OCI-LY7 (cell line): ENCODE results near the gene KIFC3. TPM values are rescaled to one million over a fixed set of nuclear protein-coding genes. Genes with fewer than 3 reads are reported as not detected.

ENCODE experiments used
- BruUV-seq: library from RNA; stranded (reverse); fragments of 400-500 nt; replicated peaks from 2 replicates; lab custom pipeline; 2021; lab: Mats Ljungman, UMichigan
- CTCF ChIA-PET: fragments of 300-600 bp; sonication (Branson Sonifier 250); formaldehyde crosslinking; loops from one replicate; lab custom pipeline; 2022; ENCODE audit warnings: antibody characterized with exemption; ENCODE audit not compliant: unreplicated experiment; lab: Charles Lee
- POLR2A ChIA-PET: fragments of 300-600 bp; sonication (Branson Sonifier 250); formaldehyde crosslinking; loops from one replicate; lab custom pipeline; 2022; ENCODE audit warnings: antibody characterized with exemption; lab: Charles Lee
- DNase-seq: peaks from one replicate; pipeline ENCODE4 v3.0.0-alpha.2; 2015; ENCODE audit warnings: low spot score
- H2AFZ ChIP-seq: fragments of 200-600 bp; sonication (generic), shearing (Covaris generic); 2 replicates; pipeline ENCODE4 v1.6.1; 2014; ENCODE audit warnings: mild to moderate bottlenecking, antibody characterized with exemption, low read length, moderate library complexity
- H3K27ac ChIP-seq: fragments of 200-600 bp; sonication (generic); 2 replicates; pipeline ENCODE4 v1.5.1; 2014; ENCODE audit warnings: mixed run types, low read depth, mild to moderate bottlenecking, moderate library complexity, low read length, inconsistent platforms; ENCODE audit not compliant: poor library complexity, severe bottlenecking
- H3K36me3 ChIP-seq: fragments of 200-600 bp; sonication (generic); 2 replicates; pipeline ENCODE4 v1.6.1; 2014; ENCODE audit warnings: mild to moderate bottlenecking, antibody characterized with exemption, low read length, moderate library complexity, mixed read lengths; ENCODE audit not compliant: insufficient read depth
- H3K4me1 ChIP-seq: fragments of 200-600 bp; sonication (generic); 2 replicates; pipeline ENCODE4 v1.5.1; 2014; ENCODE audit warnings: mild to moderate bottlenecking, low read length; ENCODE audit not compliant: insufficient read depth, poor library complexity, severe bottlenecking
- H3K4me2 ChIP-seq: fragments of 200-600 bp; sonication (generic); 2 replicates; pipeline ENCODE4 v1.6.1; 2014; ENCODE audit warnings: mild to moderate bottlenecking, low read length
- H3K4me3 ChIP-seq: fragments of 200-600 bp; sonication (generic); 2 replicates; pipeline ENCODE4 v1.5.1; 2014; ENCODE audit warnings: mild to moderate bottlenecking, low read depth, low read length; ENCODE audit not compliant: poor library complexity, severe bottlenecking
- H3K79me2 ChIP-seq: fragments of 200-600 bp; sonication (generic); 2 replicates; pipeline ENCODE4 v1.6.1; 2016; ENCODE audit warnings: low read depth, mild to moderate bottlenecking, low read length, moderate library complexity, mixed read lengths; ENCODE audit not compliant: insufficient read depth
- H3K9me2 ChIP-seq: fragments of 200-600 bp; sonication (generic); 2 replicates; pipeline ENCODE4 v1.6.1; 2016; ENCODE audit warnings: mild to moderate bottlenecking, low read length, mixed read lengths; ENCODE audit not compliant: insufficient read depth
- H3K9me3 ChIP-seq: fragments of 200-600 bp; sonication (generic); 2 replicates; pipeline ENCODE4 v1.6.1; 2014; ENCODE audit warnings: mild to moderate bottlenecking, mixed run types, low read length, mixed read lengths
- H4K20me1 ChIP-seq: fragments of 200-600 bp; sonication (generic); 2 replicates; pipeline ENCODE4 v1.6.1; 2014; ENCODE audit warnings: mild to moderate bottlenecking, antibody characterized with exemption, low read length, moderate library complexity, mixed read lengths; ENCODE audit not compliant: insufficient read depth
- EZH2phosphoT487 ChIP-seq: fragments of 200-600 bp; sonication (generic); IDR thresholded peaks from 2 replicates; pipeline ENCODE4 v1.6.1; 2018; ENCODE audit warnings: low read depth, borderline replicate concordance, mild to moderate bottlenecking, mixed run types, antibody characterized with exemption, low read length, moderate library complexity, mixed read lengths
- intact Hi-C: fragments of 100-400 bp; cut with micrococcal nuclease; formaldehyde crosslinking; loops from one replicate; pipeline ENCODE4 v1.10.0; 2022; ENCODE audit not compliant: unreplicated experiment
- total RNA-seq, 2 experiments: library from RNA; depleted of rRNA in 1 of 2; stranded (reverse); fragments of >200 nt in 1 of 2; shearing (Covaris generic) in 1 of 2; gene quantifications; 2 replicates each; pipeline ENCODE4 v1.2.3, GENCODE V29; 2014 to 2022
- TF ChIP-seq, protein P1 (sequence below): fragments of 200-600 bp; sonication (generic); conservative IDR thresholded peaks from 2 replicates; pipeline ENCODE4 v1.5.1; 2014; ENCODE audit warnings: mild to moderate bottlenecking, antibody characterized with exemption, low read length, moderate library complexity, mixed read lengths

The KIFC3 gene
- total RNA-seq, 2 experiments from 2014 or later, result 0.61 TPM; not detected in 1

DNA sequence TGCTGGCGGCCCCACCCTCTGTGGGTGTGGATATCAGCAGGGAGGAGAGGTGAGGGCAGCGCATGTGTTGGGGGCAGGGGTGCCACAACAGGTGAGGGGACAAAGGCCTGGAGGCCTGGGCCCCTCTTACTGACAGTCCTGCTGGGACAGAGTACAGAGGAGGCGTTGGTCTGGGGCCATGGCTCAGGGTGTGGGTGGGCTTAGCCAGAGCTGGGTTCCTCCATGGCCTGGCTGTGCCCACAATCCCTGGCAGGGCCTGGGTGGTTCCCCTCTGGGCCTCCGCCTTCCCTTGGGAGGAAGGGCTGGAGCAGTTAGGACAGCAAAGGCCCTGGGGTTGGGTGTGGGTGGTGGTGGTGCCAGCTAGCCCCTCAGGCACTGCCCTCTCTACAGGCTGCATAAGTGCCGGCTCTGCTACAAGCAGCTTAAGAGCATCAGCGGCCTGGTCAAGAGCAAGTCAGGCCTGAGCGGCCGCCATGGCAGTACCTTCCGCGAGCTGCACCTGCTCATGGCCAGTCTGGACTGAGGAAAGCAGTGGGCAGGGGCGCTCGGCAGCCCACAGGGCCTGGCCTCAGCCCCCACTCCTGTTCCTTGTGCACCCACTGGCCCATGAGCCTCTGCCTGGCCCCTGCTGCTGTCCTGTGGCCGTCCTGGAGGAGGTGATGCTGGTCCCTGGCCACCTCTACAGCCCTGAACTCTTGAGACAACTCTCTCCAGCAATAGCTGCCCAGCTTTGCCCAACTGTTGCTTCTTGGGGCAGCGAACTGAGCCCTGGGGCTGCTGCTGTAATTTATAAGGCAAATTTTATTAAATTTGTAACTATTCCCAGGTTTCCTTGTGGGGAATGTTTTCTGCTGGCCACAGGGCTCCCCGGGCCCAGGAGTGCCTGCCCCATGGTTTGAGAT, 45.6 kb downstream of the KIFC3 start:
- Histone ChIP-seq H3K4me3 (no peak overlapping the region), H2AFZ (no peak overlapping the region), H3K4me2 (no peak overlapping the region), H3K79me2 (no peaks in the 10 kb centered on the region), H3K4me1 (no peaks in the 10 kb centered on the region), H3K27ac (no peak overlapping the region), H3K9me3 (no peaks in the 10 kb centered on the region), H3K36me3 (peaks cover 8% of the 10 kb centered on the region; the same call in 1 of the 2 replicates), H3K9me2 (no peaks in the 10 kb centered on the region), H4K20me1 (no peaks in the 10 kb centered on the region)
- TF ChIP-seq EZH2phosphoT487, result no peak
- TF ChIP-seq, protein P1, sequence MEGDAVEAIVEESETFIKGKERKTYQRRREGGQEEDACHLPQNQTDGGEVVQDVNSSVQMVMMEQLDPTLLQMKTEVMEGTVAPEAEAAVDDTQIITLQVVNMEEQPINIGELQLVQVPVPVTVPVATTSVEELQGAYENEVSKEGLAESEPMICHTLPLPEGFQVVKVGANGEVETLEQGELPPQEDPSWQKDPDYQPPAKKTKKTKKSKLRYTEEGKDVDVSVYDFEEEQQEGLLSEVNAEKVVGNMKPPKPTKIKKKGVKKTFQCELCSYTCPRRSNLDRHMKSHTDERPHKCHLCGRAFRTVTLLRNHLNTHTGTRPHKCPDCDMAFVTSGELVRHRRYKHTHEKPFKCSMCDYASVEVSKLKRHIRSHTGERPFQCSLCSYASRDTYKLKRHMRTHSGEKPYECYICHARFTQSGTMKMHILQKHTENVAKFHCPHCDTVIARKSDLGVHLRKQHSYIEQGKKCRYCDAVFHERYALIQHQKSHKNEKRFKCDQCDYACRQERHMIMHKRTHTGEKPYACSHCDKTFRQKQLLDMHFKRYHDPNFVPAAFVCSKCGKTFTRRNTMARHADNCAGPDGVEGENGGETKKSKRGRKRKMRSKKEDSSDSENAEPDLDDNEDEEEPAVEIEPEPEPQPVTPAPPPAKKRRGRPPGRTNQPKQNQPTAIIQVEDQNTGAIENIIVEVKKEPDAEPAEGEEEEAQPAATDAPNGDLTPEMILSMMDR, result no peak
- intact Hi-C loops, result loop anchor here (5.0 kb wide), 1 partner anchor 246 kb away; the partner anchor contains the start of genes USB1 and ZNF319
- CTCF ChIA-PET, result no interaction called here
- POLR2A ChIA-PET, result no interaction called here
- DNase-seq, result no peak
- TSS peak; percentile 39 for BruUV-seq

DNA sequence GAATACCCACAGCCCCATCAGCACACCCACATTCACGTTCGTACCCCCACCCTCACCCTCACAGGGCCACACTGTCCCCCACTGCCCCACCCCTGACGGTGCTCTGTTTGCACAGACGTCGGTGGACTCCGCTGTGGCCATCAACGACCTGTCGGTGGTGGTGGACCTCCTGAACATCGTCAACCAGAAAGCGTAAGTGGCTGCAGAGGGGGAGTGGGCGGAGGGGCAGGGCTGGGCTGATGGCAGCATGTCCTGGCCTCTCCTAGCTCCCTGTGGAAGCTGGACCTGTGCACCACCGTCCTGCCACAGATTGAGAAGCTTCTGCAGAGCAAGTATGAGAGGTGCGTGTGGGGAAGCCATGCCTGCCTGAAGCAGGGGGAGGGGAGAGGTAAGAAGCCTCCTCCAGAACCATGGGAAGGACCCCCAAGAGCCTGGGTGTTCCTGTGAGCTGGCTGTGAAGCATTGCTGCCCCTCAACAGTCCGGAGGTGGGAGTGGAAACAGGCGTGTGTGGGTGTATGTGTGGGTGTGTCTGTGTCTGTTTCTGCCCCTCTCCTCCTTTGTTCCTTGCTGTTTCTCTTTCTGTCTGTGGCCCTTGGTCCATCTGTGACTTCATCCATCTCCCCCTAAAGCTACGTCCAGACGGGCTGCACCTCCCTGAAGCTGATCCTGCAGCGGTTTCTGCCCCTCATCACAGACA, 46.4 kb downstream of the KIFC3 start:
- ChIA-PET CTCF (no interaction called here), POLR2A (no interaction called here)
- Histone ChIP-seq H3K4me2 (no peak overlapping the region), H3K9me3 (no peaks in the 10 kb centered on the region), H3K27ac (no peak overlapping the region), H2AFZ (no peak overlapping the region), H3K79me2 (no peaks in the 10 kb centered on the region), H3K4me1 (no peaks in the 10 kb centered on the region), H3K9me2 (no peaks in the 10 kb centered on the region), H4K20me1 (no peaks in the 10 kb centered on the region), H3K4me3 (no peak overlapping the region), H3K36me3 (peaks cover 8% of the 10 kb centered on the region; the same call in 1 of the 2 replicates)
- intact Hi-C loops, result loop anchor here (5.0 kb wide), 1 partner anchor 246 kb away; the partner anchor contains the start of genes USB1 and ZNF319
- no TSS peak for BruUV-seq
- DNase-seq, result no peak
- TF ChIP-seq, protein P1, result no peak
